GM12878 (cell line): ENCODE data around the gene NT5C3A. TPM values are rescaled to one million over a fixed set of nuclear protein-coding genes. Genes with fewer than 3 reads are reported as not detected.

ENCODE experiments used
- ATAC-seq: fragments of 200-7000 bp; cut with Tn5 transposase; 3 replicates; pipeline ENCODE4 v1.9.1; 2020; ENCODE audit warnings: mild to moderate bottlenecking, moderate library complexity
- BruUV-seq: library from RNA; stranded (reverse); fragments of 400-500 nt; replicated peaks from 2 replicates; lab custom pipeline; 2021; lab: Mats Ljungman, UMichigan
- CTCF ChIA-PET: fragments of 300-600 bp; sonication (Branson Sonifier 250); formaldehyde crosslinking; extraction: SDS; loops from one replicate; lab custom pipeline; 2021; ENCODE audit warnings: inconsistent platforms; lab: Yijun Ruan, JAX
- POLR2A ChIA-PET: fragments of 350-600 bp; formaldehyde crosslinking; extraction: SDS; loops from one replicate; lab custom pipeline; 2021; ENCODE audit warnings: inconsistent platforms; lab: Charles Lee
- RAD21 ChIA-PET: fragments of 300-600 bp; sonication (Branson Sonifier 250); formaldehyde crosslinking; loops from one replicate; lab custom pipeline; 2023; ENCODE audit warnings: antibody characterized with exemption; ENCODE audit not compliant: unreplicated experiment; lab: Charles Lee
- SMC1A ChIA-PET: fragments of 300-600 bp; sonication (Branson Sonifier 250); formaldehyde crosslinking; loops from one replicate; lab custom pipeline; 2023; ENCODE audit not compliant: unreplicated experiment, uncharacterized antibody; lab: Charles Lee
- DNase-seq: peaks from one replicate; pipeline ENCODE4 v3.0.0-alpha.2; 2011; ENCODE audit warnings: low read depth, low spot score
- FAIRE-seq: peaks from 3 replicates; lab custom pipeline; 2011; peaks lifted over from hg19 to GRCh38; lab: Jason Lieb, UNC
- H2AFZ ChIP-seq: 2 replicates; pipeline ENCODE4 v1.6.0; 2011; ENCODE audit warnings: low read depth, low read length, control low read depth; ENCODE audit not compliant: control insufficient read depth
- H3K27ac ChIP-seq: 2 replicates; pipeline ENCODE4 v1.5.1; 2011; ENCODE audit warnings: control low read depth; ENCODE audit not compliant: control insufficient read depth, insufficient read depth
- H3K27me3 ChIP-seq, 2 experiments: replicated peaks in 1 of 2; 2 replicates each; pipeline versions ENCODE4 v1.6.0 to v1.6.1; 2011; ENCODE audit warnings: low read length in 1 of 2; ENCODE audit not compliant: control insufficient read depth in 2 of 2, insufficient read depth in 2 of 2
- H3K36me3 ChIP-seq, 2 experiments: 2 replicates each; pipeline ENCODE4 v1.5.1; 2011; ENCODE audit warnings: low read length in 1 of 2; ENCODE audit not compliant: control insufficient read depth in 2 of 2, insufficient read depth in 2 of 2
- H3K4me1 ChIP-seq: 2 replicates; pipeline ENCODE4 v1.6.1; 2011; ENCODE audit warnings: mild to moderate bottlenecking, low read length, moderate library complexity, mixed read lengths; ENCODE audit not compliant: control insufficient read depth, insufficient read depth
- H3K4me2 ChIP-seq: 2 replicates; pipeline ENCODE4 v1.6.0; 2011; ENCODE audit warnings: control low read depth; ENCODE audit not compliant: control insufficient read depth, insufficient read depth
- H3K4me3 ChIP-seq: fragments of 200-600 bp; sonication (generic); 2 replicates; pipeline ENCODE4 v1.5.1; 2016
- H3K79me2 ChIP-seq: 2 replicates; pipeline ENCODE4 v1.6.0; 2011; ENCODE audit warnings: low read length; ENCODE audit not compliant: control insufficient read depth, insufficient read depth
- H3K9ac ChIP-seq: 2 replicates; pipeline ENCODE4 v1.8.0; 2011; ENCODE audit warnings: low read length, control low read depth, mixed read lengths; ENCODE audit not compliant: control insufficient read depth, insufficient read depth
- H3K9me3 ChIP-seq: replicated peaks from 3 replicates; pipeline ENCODE4 v1.5.1; 2011; ENCODE audit warnings: mild to moderate bottlenecking, low read length; ENCODE audit not compliant: control insufficient read depth, insufficient read depth
- H4K20me1 ChIP-seq: 2 replicates; pipeline ENCODE4 v1.6.0; 2011; ENCODE audit not compliant: control insufficient read depth, insufficient read depth
- CBFB ChIP-seq: IDR thresholded peaks from 2 replicates; pipeline ENCODE4 v1.6.1; 2016; ENCODE audit warnings: antibody characterized with exemption, low read depth
- ELK1 ChIP-seq: IDR thresholded peaks from 2 replicates; pipeline ENCODE4 v1.6.1; 2012; ENCODE audit warnings: low read depth, low read length, improper control_type of control experiment
- HDGF ChIP-seq: fragments of 450-650 bp; IDR thresholded peaks from 2 replicates; pipeline ENCODE4 v1.6.1; 2016; ENCODE audit warnings: antibody characterized with exemption
- IRF3 ChIP-seq: fragments of 450-650 bp; IDR thresholded peaks from 2 replicates; pipeline ENCODE4 v1.6.1; 2014; ENCODE audit warnings: mild to moderate bottlenecking
- KAT2A ChIP-seq: conservative IDR thresholded peaks from 2 replicates; pipeline ENCODE4 v1.6.1; 2011; ENCODE audit warnings: low read depth, low read length; ENCODE audit not compliant: control insufficient read depth
- KDM1A ChIP-seq: fragments of 200-600 bp; sonication (generic); IDR thresholded peaks from 2 replicates; pipeline ENCODE4 v1.6.1; 2016; ENCODE audit warnings: borderline replicate concordance
- MEF2B ChIP-seq: fragments of 450-650 bp; IDR thresholded peaks from 2 replicates; pipeline ENCODE4 v1.6.1; 2018; ENCODE audit warnings: mild to moderate bottlenecking, moderate library complexity; ENCODE audit not compliant: partially characterized antibody, poor library complexity, severe bottlenecking
- RAD51 ChIP-seq: fragments of 450-650 bp; IDR thresholded peaks from 2 replicates; pipeline ENCODE4 v1.6.1; 2016; ENCODE audit warnings: moderate library complexity, mild to moderate bottlenecking, inconsistent platforms
- TAF1 ChIP-seq: IDR thresholded peaks from 2 replicates; pipeline ENCODE4 v1.6.1; 2011; ENCODE audit warnings: mild to moderate bottlenecking, low read depth, low read length, borderline replicate concordance
- TCF7 ChIP-seq: IDR thresholded peaks from 2 replicates; pipeline ENCODE4 v1.6.1; 2014; ENCODE audit warnings: antibody characterized with exemption, borderline replicate concordance
- USF1 ChIP-seq: IDR thresholded peaks from 2 replicates; pipeline ENCODE4 v1.6.1; 2011; ENCODE audit warnings: borderline replicate concordance, low read depth, mild to moderate bottlenecking, moderate library complexity, mixed read lengths, low read length; ENCODE audit not compliant: insufficient read depth; ENCODE audit errors: extremely low read length
- ZNF592 ChIP-seq: fragments of 450-650 bp; IDR thresholded peaks from 2 replicates; pipeline ENCODE4 v1.6.1; 2017; ENCODE audit warnings: mild to moderate bottlenecking, moderate library complexity
- ZSCAN29 ChIP-seq: fragments of 450-650 bp; IDR thresholded peaks from 2 replicates; pipeline ENCODE4 v1.6.1; 2017; ENCODE audit warnings: mild to moderate bottlenecking, moderate library complexity
- WGBS: methylation state at CpG from one replicate; pipeline ENCODE4 v1.1.6; 2016; ENCODE audit warnings: low lambda C conversion rate; ENCODE audit not compliant: insufficient replicate concordance, insufficient coverage; ENCODE audit errors: missing lambda C conversion rate; 5-methylcytosine and 5-hydroxymethylcytosine counted together
- in situ Hi-C: fragments of 300-500 bp; cut with MboI; formaldehyde crosslinking; loops from 9 replicates; pipeline ENCODE4 v1.14.3; 2018; ENCODE audit warnings: mixed read lengths
- intact Hi-C: fragments of 100-400 bp; cut with micrococcal nuclease; formaldehyde crosslinking; loops from one replicate; pipeline ENCODE4 v1.14.2; 2022; ENCODE audit not compliant: unreplicated experiment
- polyA plus RNA-seq, 11 experiments: library from polyadenylated mRNA; depleted of rRNA in 4 of 11; unstranded in 6 of 11; stranded (reverse) in 5 of 11; fragments of >200 nt; fragmentation: Nextera tagmentation in 4 of 11; fragmentation: Illumina TruSeq in 1 of 11; extraction: Ambion mirVana in 4 of 11; extraction: Trizol in 1 of 11; gene quantifications; 1 replicate in 1 of 11; 2 replicates in 10 of 11; pipeline versions ENCODE4 v1.2.1 to v1.2.3, GENCODE V29; 2011 to 2016; ENCODE audit warnings: inconsistent platforms in 2 of 11, missing spikeins in 2 of 11, low read depth in 1 of 11
- total RNA-seq, 4 experiments: library from RNA; depleted of rRNA in 3 of 4; stranded (reverse); fragments of >200 nt in 3 of 4; fragmentation: Illumina TruSeq in 1 of 4; extraction: Trizol in 1 of 4; gene quantifications; 2 replicates each; pipeline versions ENCODE4 v1.2.1 to v1.2.3, GENCODE V29; 2013 to 2021

The NT5C3A gene
- total and polyA plus RNA-seq, 10 of the 15 experiments (the other 5 are each of a cell fraction or from before 2014, with no cell fraction given), result 53.0 to 111 (median 71.4) TPM

DNA sequence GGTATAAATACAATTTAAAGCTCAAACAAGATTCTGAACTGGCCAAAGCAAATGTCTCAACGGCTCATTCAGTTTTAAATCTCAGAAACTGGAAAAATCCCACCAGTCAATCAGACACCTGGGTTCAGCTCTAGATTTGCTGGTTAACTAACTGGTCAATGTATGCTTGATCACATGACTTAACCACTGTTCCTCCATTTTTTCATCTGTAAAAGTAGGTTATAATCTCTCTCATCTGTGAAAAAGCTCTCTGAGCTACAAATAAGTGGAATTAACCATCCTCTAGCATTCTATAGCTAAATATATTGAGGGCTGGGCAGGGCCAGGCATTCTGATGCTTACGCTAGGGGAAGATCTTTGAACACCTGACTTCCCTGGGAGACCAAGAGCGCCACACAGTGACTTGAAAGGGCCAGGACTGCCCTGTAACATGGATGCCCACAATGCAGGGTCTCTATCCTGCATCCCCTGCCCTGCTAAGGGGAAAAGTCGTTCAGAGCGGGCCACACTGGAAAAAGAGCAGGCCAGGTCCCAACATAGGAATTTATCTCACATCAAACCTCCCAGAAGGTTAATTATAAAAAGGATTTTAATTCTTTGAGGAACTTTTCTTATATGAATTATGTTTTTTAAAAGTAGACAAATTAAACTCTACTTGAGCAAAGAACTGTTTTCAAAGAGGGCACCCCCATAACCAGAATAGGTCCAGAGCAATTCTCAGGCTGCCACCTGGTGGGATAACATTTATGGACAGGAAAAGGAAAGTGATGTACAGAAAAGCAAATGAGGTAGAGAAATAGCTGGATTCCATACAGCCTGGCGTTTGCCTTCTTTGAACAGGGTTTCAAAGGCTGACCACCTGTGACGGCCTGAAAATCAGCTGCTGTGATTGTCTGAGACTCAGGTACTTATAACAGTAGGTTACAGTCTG lies 44.8 kb upstream of the NT5C3A start (continued):
- TF ChIP-seq USF1 (no peak), CBFB (no peak), ZNF592 (no peak)

DNA sequence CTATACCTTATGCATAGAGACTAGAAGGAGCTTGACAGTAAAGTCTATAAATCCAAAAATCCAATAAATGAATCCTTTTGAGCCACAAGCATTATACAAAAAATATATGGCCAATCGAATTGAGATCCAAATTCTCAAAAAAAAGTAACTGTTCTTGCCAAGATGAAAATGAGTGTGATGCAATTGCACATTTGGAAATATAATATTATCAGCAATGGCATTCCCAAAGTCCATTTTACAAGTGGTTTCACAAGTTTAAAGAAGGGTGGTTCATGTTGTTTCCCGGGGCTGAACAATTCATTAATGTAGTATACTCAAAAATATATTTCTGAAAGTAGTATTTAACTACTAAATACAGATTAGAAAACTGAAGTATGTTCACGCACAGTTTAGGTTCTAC lies 39.3 kb upstream of the NT5C3A start:
- Histone ChIP-seq H4K20me1 (0 out of 2 replicates have a peak, but pooled peaks cover 2% of the 10 kb centered on the region), H3K4me1 (peaks cover 10% of the 10 kb centered on the region), H3K9me3 (no peaks in the 10 kb centered on the region), H3K27me3 (no peaks in the 10 kb centered on the region), H3K36me3 (peaks cover 6 to 19% of the 10 kb centered on the region in 2 experiments), H3K27ac (no peak overlapping the region), H3K79me2 (peaks cover 10% of the 10 kb centered on the region), H2AFZ (no peak overlapping the region), H3K4me3 (no peak overlapping the region), H3K4me2 (no peak overlapping the region), H3K9ac (no peak overlapping the region)
- ChIA-PET CTCF (interaction anchor here (0.7 to 1.3 kb wide), 4 partner anchors 9 to 1997 kb away, joined by 3 to 4 read pairs (median 3); no protein-coding TSS in a partner anchor), POLR2A (no interaction called here), SMC1A (no interaction called here), RAD21 (no interaction called here)
- ATAC-seq (no peak), DNase-seq (no peak), FAIRE-seq (no peak)
- in situ Hi-C loops (loop anchor here (10.0 kb wide), 1 partner anchor 407 kb away; no protein-coding TSS in a partner anchor), intact Hi-C loops (loop anchor here (10.0 kb wide), 1 partner anchor 337 kb away; no protein-coding TSS in a partner anchor)
- WGBS, result 80% methylated on average over 3 of the region's 3 CpGs
- no TSS peak for BruUV-seq
- TF ChIP-seq TAF1 (no peak), IRF3 (no peak), HDGF (no peak), KAT2A (no peak), KDM1A (no peak), ZSCAN29 (no peak), RAD51 (no peak), ELK1 (no peak), TCF7 (no peak), MEF2B (no peak)
